HG03378 (cell line): Measurements from ENCODE around the gene GRPEL2.
"Not testable (repeated sequence)": the region's sequence is repeated elsewhere in the genome, so short reads cannot be mapped to it uniquely, and the experiment has no call there.

Experiments used
- ATAC-seq: cut with Tn5 transposase; IDR thresholded peaks from one replicate; pipeline ENCODE4 v1.9.1; 2021; ENCODE audit warnings: mild to moderate bottlenecking, moderate library complexity; ENCODE audit not compliant: unreplicated experiment

GRPEL2 gene

GRCh38 chr5:149392718-149393117, 47.4 kb downstream of the GRPEL2 start:
- ATAC-seq: peak; percentile 60

- not testable (repeated sequence) for ATAC-seq
Measured at GRCh38 chr5:149394996-149395395, 49.7 kb downstream of the GRPEL2 start.

GRCh38 chr5:149397530-149397929, 52.2 kb downstream of the GRPEL2 start:
- ATAC-seq: no peak

GRCh38 chr5:149398747-149399266, 53.5 kb downstream of the GRPEL2 start:
- not testable (repeated sequence) for ATAC-seq

- no peak for ATAC-seq
Measured at GRCh38 chr5:149399775-149400174, 54.5 kb downstream of the GRPEL2 start.

GRCh38 chr5:149400304-149400703, 55.0 kb downstream of the GRPEL2 start:
- no peak for ATAC-seq

GRCh38 chr5:149401051-149401450, 55.8 kb downstream of the GRPEL2 start:
- no peak for ATAC-seq

GRCh38 chr5:149402291-149402690, 57.0 kb downstream of the GRPEL2 start:
- no peak for ATAC-seq
